Fibroblast of villous mesenchyme (primary cell): Measurements from ENCODE around the gene HSPA2. TPM values are rescaled to one million over a fixed set of nuclear protein-coding genes. Genes with fewer than 3 reads are reported as not detected.

ENCODE experiments used
- DNase-seq: peaks from one replicate; pipeline ENCODE4 v3.0.0-alpha.2; 2010; ENCODE audit warnings: low read depth
- H3K4me3 ChIP-seq: 2 replicates; pipeline ENCODE4 v1.5.1; 2011; ENCODE audit warnings: low read depth, mild to moderate bottlenecking, low read length
- small RNA-seq: library from RNA; depleted of rRNA; stranded (forward); fragments of <200 nt; gene quantifications from one replicate; pipeline ENCODE3, GENCODE V24; 2012
- total RNA-seq: library from RNA; depleted of rRNA; stranded (reverse); fragments of >200 nt; gene quantifications from 2 replicates; pipeline ENCODE4 v1.2.3, GENCODE V29; 2012
- TF ChIP-seq, protein P1 (sequence below): IDR thresholded peaks from 2 replicates; pipeline ENCODE4 v1.5.1; 2012; ENCODE audit warnings: low read depth, mild to moderate bottlenecking, low read length; ENCODE audit not compliant: insufficient read depth

HSPA2 gene
- total RNA-seq, 1 donor = 165 TPM

DNA sequence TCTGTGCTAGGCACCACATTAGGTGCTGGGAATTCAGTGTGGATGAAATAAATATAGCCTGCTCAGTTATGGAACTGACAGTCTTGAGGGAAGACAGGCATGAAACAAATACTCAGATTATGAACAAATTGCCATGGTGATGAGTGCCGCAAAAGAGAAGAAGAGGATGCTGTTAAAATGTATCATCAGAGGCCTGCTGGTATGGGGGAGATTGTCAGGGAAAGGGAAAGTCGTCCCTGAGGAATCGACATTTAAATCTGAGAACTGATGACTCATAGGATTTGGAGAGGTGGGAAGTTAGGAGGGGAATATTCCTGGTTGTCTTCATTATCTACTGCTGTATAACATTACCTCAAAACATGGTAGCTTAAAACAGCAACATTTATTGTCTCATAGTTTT is 51.3 kb downstream of the HSPA2 start:
- no peak for DNase-seq
- H3K4me3 ChIP-seq = no peak overlapping the region
- TF ChIP-seq, protein P1, sequence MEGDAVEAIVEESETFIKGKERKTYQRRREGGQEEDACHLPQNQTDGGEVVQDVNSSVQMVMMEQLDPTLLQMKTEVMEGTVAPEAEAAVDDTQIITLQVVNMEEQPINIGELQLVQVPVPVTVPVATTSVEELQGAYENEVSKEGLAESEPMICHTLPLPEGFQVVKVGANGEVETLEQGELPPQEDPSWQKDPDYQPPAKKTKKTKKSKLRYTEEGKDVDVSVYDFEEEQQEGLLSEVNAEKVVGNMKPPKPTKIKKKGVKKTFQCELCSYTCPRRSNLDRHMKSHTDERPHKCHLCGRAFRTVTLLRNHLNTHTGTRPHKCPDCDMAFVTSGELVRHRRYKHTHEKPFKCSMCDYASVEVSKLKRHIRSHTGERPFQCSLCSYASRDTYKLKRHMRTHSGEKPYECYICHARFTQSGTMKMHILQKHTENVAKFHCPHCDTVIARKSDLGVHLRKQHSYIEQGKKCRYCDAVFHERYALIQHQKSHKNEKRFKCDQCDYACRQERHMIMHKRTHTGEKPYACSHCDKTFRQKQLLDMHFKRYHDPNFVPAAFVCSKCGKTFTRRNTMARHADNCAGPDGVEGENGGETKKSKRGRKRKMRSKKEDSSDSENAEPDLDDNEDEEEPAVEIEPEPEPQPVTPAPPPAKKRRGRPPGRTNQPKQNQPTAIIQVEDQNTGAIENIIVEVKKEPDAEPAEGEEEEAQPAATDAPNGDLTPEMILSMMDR = no peak

Small RNA genes lying within 50 kb of the gene (small RNA-seq; reads per million reads assigned to genes)
- gene AL049869.4 = not detected

Other genes with a start within 250 kb of the HSPA2 start
- under 0.01 TPM in 1 of 2 replicates, not detected in the other for gene ESR2, start 246.4 kb upstream of the HSPA2 start, total RNA-seq
- gene MTHFD1, start 152.4 kb upstream of the HSPA2 start, total RNA-seq = 30.9 and 53.1 TPM in 2 replicates
- gene AKAP5, start 75.2 kb upstream of the HSPA2 start, total RNA-seq = 1.9 and 3.0 TPM in 2 replicates
- gene ZBTB25, start 36.9 kb upstream of the HSPA2 start, total RNA-seq = 8.6 and 9.0 TPM in 2 replicates
- 52.8 and 83.8 TPM in 2 replicates for gene ZBTB1, start 36.0 kb upstream of the HSPA2 start, total RNA-seq
- 0.97 and 3.5 TPM in 2 replicates for gene PPP1R36, start 9.2 kb downstream of the HSPA2 start, total RNA-seq
- 8.7 and 11.2 TPM in 2 replicates for gene PLEKHG3, start 163.7 kb downstream of the HSPA2 start, total RNA-seq